ENCODE measurements around the gene STK10.
A peak's percentile ranks its signal among the peaks of the same experiment; 100 is the strongest.

The STK10 gene

GRCh38 chr5:172101547-172102217 is 86.3 kb downstream of the STK10 start:
- Histone ChIP-seq H3K4me3 (no peak overlapping the region), H3K27ac (no peak overlapping the region)

GRCh38 chr5:172098883-172099282 is 89.1 kb downstream of the STK10 start:
- no peak overlapping the region for H3K27ac ChIP-seq

GRCh38 chr5:172098046-172098445 is 90.0 kb downstream of the STK10 start:
- Histone ChIP-seq H3K4me3 (no peak overlapping the region), H3K27ac (no peak overlapping the region)

More at GRCh38 chr5:172098883-172099282, 89.1 kb downstream of the STK10 start:
- H3K4me3 ChIP-seq: no peak overlapping the region

GRCh38 chr5:172097356-172097755 is 90.7 kb downstream of the STK10 start:
- Histone ChIP-seq H3K4me3 (no peak overlapping the region), H3K27ac (no peak overlapping the region)

- no peak overlapping the region for H3K27ac ChIP-seq
- H3K4me3 ChIP-seq: no peak overlapping the region
These were observed 91.7 kb downstream of the STK10 start for GRCh38 chr5:172096207-172096940.

- H3K27ac ChIP-seq: no peak overlapping the region
These were observed 92.4 kb downstream of the STK10 start for GRCh38 chr5:172095368-172096206.

GRCh38 chr5:172093965-172094364 is 94.1 kb downstream of the STK10 start:
- Histone ChIP-seq H3K4me3 (no peak overlapping the region), H3K27ac (no peak overlapping the region)

More at GRCh38 chr5:172095368-172096206, 92.4 kb downstream of the STK10 start:
- H3K4me3 ChIP-seq: no peak overlapping the region

- no peak overlapping the region for H3K27ac ChIP-seq
- H3K4me3 ChIP-seq: no peak overlapping the region
These were observed 94.5 kb downstream of the STK10 start for GRCh38 chr5:172093559-172093958.

GRCh38 chr5:172091956-172092732 is 95.9 kb downstream of the STK10 start:
- Histone ChIP-seq H3K4me3 (no peak overlapping the region), H3K27ac (no peak overlapping the region)

- Histone ChIP-seq H3K27ac (no peak overlapping the region), H3K4me3 (no peak overlapping the region)
These were observed 97.0 kb downstream of the STK10 start for GRCh38 chr5:172090976-172091547.

GRCh38 chr5:172089298-172090117 is 98.5 kb downstream of the STK10 start:
- H3K27ac ChIP-seq: no peak overlapping the region
- H3K4me3 ChIP-seq: no peak overlapping the region

- H3K27ac ChIP-seq: no peak overlapping the region
- no peak overlapping the region for H3K4me3 ChIP-seq
These were observed 99.2 kb downstream of the STK10 start for GRCh38 chr5:172088801-172089200.

- H3K27ac ChIP-seq: no peak overlapping the region
- no peak overlapping the region for H3K4me3 ChIP-seq
These were observed 101.6 kb downstream of the STK10 start for GRCh38 chr5:172086194-172086975.

GRCh38 chr5:172085738-172086137 is 102.3 kb downstream of the STK10 start:
- H3K27ac ChIP-seq: no peak overlapping the region
- H3K4me3 ChIP-seq: no peak overlapping the region

GRCh38 chr5:172082180-172082579 is 105.8 kb downstream of the STK10 start:
- Histone ChIP-seq H3K4me3 (no peak overlapping the region), H3K27ac (no peak overlapping the region)

GRCh38 chr5:172079876-172080275 is 108.1 kb downstream of the STK10 start:
- Histone ChIP-seq H3K4me3 (no peak overlapping the region), H3K27ac (no peak overlapping the region)

GRCh38 chr5:172078726-172079345 is 109.2 kb downstream of the STK10 start:
- H3K4me3 ChIP-seq: no peak overlapping the region
- peak overlapping the region in 4 of 21 experiments; percentile 11 to 59 (median 48) for H3K27ac ChIP-seq
